IgD-negative memory B cell (primary cell): ENCODE data around the gene ALDH5A1. TPM values are rescaled to one million over a fixed set of nuclear protein-coding genes. Genes with fewer than 3 reads are reported as not detected.

Experiments
- H3K27ac Mint-ChIP-seq, 3 donors: one replicate each; pipeline ENCODE4 v1.8.0; 2020 to 2022; ENCODE audit warnings: mild to moderate bottlenecking in 3 of 3, mixed read lengths in 3 of 3, moderate library complexity in 1 of 3
- H3K27me3 Mint-ChIP-seq: one replicate; pipeline ENCODE4 v1.8.0; 2021; ENCODE audit warnings: mixed read lengths
- H3K36me3 Mint-ChIP-seq: one replicate; pipeline ENCODE4 v1.8.0; 2020; ENCODE audit warnings: mild to moderate bottlenecking, mixed read lengths
- H3K4me1 Mint-ChIP-seq, 3 donors: one replicate each; pipeline ENCODE4 v1.8.0; 2020 to 2022; ENCODE audit warnings: mixed read lengths in 3 of 3, mild to moderate bottlenecking in 1 of 3
- H3K4me3 Mint-ChIP-seq, 4 donors: one replicate each; pipeline ENCODE4 v1.8.0; 2020 to 2022; ENCODE audit warnings: mild to moderate bottlenecking in 4 of 4, mixed read lengths in 4 of 4, moderate library complexity in 3 of 4
- H3K9me3 Mint-ChIP-seq, 3 donors: one replicate each; pipeline ENCODE4 v1.8.0; 2020 to 2021; ENCODE audit warnings: mixed read lengths in 3 of 3, mild to moderate bottlenecking in 1 of 3
- polyA plus RNA-seq: library from polyadenylated mRNA; unstranded; fragments of 300-500 nt; fragmentation: Illumina TruSeq; gene quantifications from one replicate; pipeline ENCODE4 v1.2.3, GENCODE V29; 2021

ALDH5A1 gene
- 16.0 TPM for polyA plus RNA-seq

DNA sequence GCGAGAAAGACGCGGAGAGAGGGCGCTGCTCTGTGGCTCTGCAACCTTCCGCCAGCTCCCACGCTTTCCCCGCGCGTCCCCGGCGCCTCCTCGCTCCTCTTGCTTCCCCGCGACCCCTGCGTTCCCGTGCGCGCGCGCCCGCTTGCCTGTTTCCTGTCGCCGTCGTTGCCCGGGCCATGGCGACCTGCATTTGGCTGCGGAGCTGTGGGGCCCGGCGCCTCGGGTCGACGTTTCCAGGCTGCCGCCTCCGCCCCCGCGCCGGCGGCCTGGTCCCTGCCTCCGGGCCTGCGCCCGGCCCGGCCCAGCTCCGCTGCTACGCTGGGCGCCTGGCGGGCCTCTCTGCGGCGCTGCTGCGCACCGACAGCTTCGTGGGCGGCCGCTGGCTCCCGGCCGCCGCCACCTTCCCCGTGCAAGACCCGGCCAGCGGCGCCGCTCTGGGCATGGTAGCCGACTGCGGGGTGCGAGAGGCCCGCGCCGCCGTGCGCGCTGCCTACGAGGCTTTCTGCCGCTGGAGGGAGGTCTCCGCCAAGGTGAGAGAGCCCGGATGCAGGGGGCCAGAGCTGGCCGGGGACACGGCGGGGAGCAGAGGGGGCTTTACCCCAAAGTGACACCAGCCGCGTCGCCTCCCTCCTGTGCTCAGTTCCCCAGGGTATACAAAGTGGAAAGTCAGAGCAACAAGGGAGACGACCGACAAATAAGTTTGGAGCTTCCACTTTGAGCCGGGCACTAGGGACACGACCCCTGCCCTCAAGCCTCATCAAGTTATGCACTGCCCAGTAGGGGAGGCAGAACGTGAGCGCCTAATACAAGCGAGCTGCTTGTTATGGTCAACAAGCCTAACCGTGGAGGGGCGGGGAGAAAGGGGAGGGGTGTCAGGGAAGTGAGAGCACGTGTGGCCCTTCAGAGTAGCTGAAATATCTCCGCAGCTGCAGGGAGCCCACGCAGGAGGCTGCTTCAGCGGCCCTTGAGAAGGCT lies at the start of gene ALDH5A1:
TSS of gene ALDH5A1 (plus strand) at position 149 of the 975 bp plus-strand sequence. CDS start at position 177, 28 bp downstream.
- Mint-ChIP-seq H3K27ac (peak within 1 kb of the TSS; percentile 70 to 87 (median 74)), H3K4me3 (peak within 1 kb of the TSS; percentile 90 to 95 (median 93)), H3K4me1 (peaks cover 15 to 24% (median 18%) of the 10 kb centered on the region in 3 donors), H3K36me3 (peaks cover 7% of the 10 kb centered on the region), H3K27me3 (no peaks in the 10 kb centered on the region), H3K9me3 (peaks cover 0 to 8% (median 0%) of the 10 kb centered on the region in 3 donors)

DNA sequence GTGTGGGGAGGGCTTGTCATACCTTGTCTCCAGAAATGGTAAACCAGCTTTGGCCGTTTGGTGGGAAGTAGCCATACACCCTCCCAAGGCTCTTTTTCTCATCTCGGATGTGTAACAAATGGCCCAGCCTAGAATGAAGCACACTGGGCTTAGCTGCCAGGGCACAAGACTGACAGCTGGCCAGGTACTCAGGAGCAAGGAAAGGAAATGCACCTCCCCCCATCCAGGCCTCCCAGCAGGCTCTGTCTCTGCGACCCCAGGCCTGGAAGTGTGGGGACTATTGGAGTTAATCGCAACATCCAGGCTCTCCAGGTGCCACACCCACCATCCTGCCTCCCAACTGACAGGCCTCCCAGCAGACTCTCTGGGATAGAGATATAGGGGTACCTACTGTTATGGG lies 49.1 kb upstream of the ALDH5A1 start:
- peaks cover 1% of the 10 kb centered on the region for H3K36me3 Mint-ChIP-seq
- H3K27ac Mint-ChIP-seq = no peak overlapping the region
- H3K9me3 Mint-ChIP-seq = no peaks in the 10 kb centered on the region
- no peak overlapping the region for H3K4me3 Mint-ChIP-seq
- H3K27me3 Mint-ChIP-seq = no peaks in the 10 kb centered on the region
- no peaks in the 10 kb centered on the region for H3K4me1 Mint-ChIP-seq

DNA sequence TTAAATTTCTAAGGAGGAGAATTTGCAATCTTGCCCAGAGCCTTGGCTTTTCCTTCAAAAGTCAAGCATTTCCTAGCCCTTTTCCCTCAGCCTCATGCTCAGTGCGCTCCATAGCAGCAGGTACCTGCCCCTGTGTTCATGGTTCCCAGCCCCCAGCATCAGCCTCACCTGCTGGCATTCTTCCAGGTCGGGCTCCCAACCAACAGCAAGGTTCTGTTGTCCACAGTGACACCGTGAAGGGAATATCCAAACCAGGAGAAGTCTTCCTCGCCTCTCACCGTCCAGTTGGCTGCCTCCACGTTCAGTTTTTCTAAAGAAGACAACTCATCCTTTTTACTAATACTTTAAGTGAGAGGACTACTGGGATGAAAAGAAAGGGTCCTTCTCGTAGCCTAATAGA lies 48.1 kb upstream of the ALDH5A1 start:
- no peaks in the 10 kb centered on the region for H3K27me3 Mint-ChIP-seq
- no peaks in the 10 kb centered on the region for H3K4me1 Mint-ChIP-seq
- no peak overlapping the region for H3K27ac Mint-ChIP-seq
- no peaks in the 10 kb centered on the region for H3K9me3 Mint-ChIP-seq
- peaks cover 1% of the 10 kb centered on the region for H3K36me3 Mint-ChIP-seq
- H3K4me3 Mint-ChIP-seq = no peak overlapping the region

DNA sequence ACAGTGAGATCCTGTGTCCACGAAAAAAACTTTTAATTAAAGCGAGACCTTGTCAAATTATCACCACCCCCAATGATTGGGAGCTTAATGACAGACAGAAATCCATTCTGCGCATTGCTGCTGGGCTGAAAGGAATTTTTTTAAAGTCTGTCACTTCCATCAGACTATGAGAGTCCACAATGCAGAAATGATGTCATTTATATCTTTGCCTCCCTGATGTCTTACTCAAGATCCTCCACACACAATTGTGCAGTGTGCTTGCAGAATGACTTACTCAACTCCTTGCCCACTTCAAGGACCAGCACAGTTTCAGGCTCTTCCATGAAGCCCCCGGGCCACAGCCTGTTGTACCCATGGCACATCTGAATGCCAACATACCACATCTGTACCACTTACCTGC lies 46.4 kb upstream of the ALDH5A1 start:
- Mint-ChIP-seq H3K27me3 (no peaks in the 10 kb centered on the region), H3K9me3 (no peaks in the 10 kb centered on the region), H3K27ac (no peak overlapping the region), H3K36me3 (peaks cover 1% of the 10 kb centered on the region), H3K4me3 (no peak overlapping the region), H3K4me1 (no peaks in the 10 kb centered on the region)

DNA sequence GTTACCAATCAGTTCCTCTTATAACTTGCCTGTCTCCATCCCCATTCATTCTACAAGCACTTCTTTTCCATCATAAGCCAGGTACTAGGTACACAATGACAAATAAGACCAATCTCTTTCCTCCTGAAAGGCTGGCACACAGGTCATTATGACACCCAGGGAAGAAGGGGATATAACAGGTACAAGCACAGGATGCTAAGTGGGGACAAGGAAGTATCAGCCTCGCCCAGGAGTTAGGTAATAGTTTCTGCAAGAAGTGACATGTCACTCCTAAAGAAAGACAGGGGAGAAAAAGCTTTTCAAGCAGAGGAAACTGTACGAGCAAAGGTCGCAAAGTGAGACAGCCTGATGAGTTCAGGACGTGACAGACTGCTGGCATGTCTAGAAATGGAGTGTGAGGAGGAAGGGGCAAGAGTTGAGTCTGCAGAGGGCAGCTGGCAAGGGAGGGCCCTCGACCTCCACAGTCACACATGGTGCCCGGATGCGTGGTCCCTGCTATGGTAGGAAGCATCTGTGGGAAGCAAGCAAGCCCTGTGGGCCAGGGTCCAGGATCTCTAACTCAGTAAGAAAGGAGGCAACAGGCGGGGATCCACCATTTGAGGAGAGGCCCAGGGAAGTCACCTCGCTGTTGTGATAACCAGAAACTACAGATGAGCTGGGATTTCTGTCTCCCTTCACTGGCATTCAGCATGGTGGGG lies 45.8 kb upstream of the ALDH5A1 start:
- Mint-ChIP-seq H3K9me3 (no peaks in the 10 kb centered on the region), H3K27me3 (no peaks in the 10 kb centered on the region), H3K4me3 (no peak overlapping the region), H3K27ac (peak overlapping the region in 1 of 3 donors; percentile 2), H3K36me3 (no peaks in the 10 kb centered on the region), H3K4me1 (no peaks in the 10 kb centered on the region)

DNA sequence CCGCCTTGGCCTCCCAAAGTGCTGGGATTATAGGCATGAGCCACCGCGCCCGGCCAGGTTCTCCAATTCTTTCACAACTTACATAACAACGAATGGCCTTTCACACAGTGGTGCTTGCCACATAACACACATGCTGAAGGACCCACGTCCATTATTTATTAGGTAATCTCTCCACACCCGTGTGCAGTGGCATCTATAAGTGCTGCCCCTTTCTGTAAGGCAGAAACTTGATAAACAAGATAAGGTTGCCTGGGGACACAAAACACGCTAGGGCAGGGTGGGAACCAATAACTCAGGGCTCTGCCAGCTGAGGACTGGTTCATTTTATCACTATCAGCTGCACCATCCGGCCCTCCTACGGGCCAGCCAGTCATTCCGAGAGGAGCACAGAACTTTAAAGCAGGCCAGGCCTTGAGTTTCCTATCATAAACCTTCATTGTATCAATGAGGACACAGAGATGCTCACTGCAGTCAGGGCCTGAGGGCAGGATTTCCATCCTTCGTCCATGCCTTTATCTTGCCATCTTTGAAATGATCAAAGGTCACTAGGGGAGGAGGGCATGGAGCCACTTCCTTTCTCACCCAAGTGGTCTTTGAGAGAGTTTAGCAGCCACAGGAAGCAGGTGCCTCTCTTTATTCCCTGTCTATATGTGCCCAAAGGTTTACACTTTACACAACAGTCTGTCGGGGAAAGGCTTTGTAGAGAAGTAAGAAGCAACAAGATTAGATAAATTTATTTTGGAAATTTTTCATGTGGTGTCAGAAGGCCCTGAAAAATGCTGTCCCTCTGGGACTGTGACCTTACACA lies 43.0 kb upstream of the ALDH5A1 start:
- Mint-ChIP-seq H3K9me3 (no peaks in the 10 kb centered on the region), H3K4me1 (no peaks in the 10 kb centered on the region), H3K27ac (no peak overlapping the region), H3K27me3 (no peaks in the 10 kb centered on the region), H3K36me3 (no peaks in the 10 kb centered on the region), H3K4me3 (no peak overlapping the region)

DNA sequence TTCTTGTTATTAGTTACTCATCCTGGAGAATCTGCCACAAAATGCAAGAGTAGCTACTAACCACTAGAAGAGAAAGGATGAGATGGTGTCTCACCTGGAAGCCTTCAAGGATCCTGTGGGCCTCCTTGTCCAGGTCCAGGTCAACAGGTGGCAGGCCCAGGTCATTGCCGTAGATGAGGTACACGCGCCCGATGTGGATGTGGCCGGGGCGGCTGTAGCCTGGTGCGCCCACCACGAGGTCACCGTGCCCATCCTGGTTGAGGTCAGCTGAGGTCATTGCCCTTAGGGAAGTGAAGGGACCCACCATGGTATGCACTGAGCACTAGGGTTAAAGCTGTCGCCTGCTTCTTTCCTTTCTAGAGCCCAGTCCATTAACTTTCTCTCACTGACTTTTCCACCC lies 40.8 kb upstream of the ALDH5A1 start:
- H3K27me3 Mint-ChIP-seq = no peaks in the 10 kb centered on the region
- H3K27ac Mint-ChIP-seq = no peak overlapping the region
- no peaks in the 10 kb centered on the region for H3K4me1 Mint-ChIP-seq
- H3K36me3 Mint-ChIP-seq = peaks cover 2% of the 10 kb centered on the region
- no peaks in the 10 kb centered on the region for H3K9me3 Mint-ChIP-seq
- no peak overlapping the region for H3K4me3 Mint-ChIP-seq

DNA sequence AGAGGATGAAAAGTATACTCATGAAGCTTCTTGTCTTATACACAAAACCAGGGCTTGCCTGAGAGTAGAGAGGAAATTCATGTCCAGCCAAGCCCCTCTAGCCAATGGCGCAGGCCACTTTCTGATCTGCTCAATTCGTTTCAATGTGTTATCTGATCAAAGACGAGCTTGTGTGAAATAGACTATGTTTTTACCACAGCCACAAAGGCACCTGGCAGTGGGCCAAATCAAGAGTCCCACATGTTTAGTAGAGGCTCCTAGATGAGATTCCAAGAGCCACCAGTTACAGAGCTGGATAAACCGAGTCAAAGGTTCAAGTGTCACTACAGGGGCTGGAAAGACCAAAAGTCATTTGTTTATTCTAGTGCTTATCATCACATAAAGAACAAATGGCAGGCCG lies 40.3 kb upstream of the ALDH5A1 start:
- Mint-ChIP-seq H3K27ac (no peak overlapping the region), H3K4me1 (no peaks in the 10 kb centered on the region), H3K27me3 (no peaks in the 10 kb centered on the region), H3K36me3 (peaks cover 3% of the 10 kb centered on the region), H3K9me3 (no peaks in the 10 kb centered on the region), H3K4me3 (no peak overlapping the region)

DNA sequence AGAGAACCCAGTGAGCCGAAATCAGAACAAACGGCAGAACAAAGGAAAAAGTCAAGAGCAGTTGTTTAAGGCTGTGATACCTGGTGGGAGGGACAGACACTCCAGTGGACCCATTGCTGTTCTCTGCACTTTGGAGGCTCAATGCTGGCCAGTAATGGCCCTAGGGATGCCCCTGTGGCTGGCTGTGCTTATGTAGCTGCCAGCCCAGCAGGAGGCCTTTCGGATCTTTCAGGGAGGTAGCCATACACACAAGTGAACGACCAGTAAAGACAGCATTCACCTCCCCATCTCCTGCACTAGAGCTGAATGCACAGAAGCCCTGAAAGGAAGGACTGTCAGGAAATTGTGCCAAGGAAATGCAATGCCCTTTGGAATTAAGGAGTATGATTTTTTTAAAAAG lies 39.7 kb upstream of the ALDH5A1 start:
- H3K4me3 Mint-ChIP-seq = no peak overlapping the region
- no peaks in the 10 kb centered on the region for H3K4me1 Mint-ChIP-seq
- no peak overlapping the region for H3K27ac Mint-ChIP-seq
- H3K36me3 Mint-ChIP-seq = peaks cover 5% of the 10 kb centered on the region
- H3K27me3 Mint-ChIP-seq = no peaks in the 10 kb centered on the region
- H3K9me3 Mint-ChIP-seq = no peaks in the 10 kb centered on the region

DNA sequence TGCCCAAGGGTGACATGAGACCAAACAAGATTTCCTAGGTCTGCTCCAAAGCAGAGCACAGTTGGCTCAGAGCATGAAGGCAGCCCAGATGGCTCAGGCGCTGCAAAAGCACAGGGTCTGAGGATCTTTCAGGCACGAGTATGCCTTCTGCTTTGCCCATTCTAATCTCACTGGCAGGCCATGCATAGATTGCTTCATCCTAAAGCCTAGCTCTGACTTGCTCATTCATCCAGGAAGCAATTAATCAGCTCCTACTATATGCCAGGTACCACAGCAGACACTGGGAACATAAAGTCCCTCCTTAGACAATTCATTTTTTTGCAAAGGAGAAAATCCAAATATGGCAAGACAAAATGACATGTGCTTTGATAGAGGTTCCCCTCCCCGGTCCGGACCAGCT lies 36.6 kb upstream of the ALDH5A1 start:
- Mint-ChIP-seq H3K36me3 (peaks cover 8% of the 10 kb centered on the region), H3K27ac (no peak overlapping the region), H3K9me3 (no peaks in the 10 kb centered on the region), H3K4me1 (no peaks in the 10 kb centered on the region), H3K4me3 (no peak overlapping the region), H3K27me3 (no peaks in the 10 kb centered on the region)

DNA sequence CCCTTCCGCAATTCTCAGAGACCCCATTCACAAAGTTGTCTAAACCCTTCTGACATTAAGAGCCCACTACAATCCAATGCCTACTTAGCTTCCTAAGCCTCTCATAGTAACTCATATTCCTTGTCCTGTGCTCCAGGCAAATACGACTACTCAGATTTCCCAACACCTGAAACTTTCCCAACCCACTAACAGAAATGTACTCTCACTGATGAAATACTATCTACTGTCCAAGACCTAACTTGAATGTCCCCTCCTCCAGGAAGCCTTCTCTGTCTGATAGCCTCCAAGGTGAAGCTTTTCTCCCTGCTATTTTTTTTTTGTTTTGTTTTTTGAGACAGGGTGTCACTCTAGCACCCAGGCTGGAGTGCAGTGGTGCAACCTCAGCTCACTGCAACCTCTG lies 35.8 kb upstream of the ALDH5A1 start:
- no peak overlapping the region for H3K27ac Mint-ChIP-seq
- H3K36me3 Mint-ChIP-seq = peaks cover 8% of the 10 kb centered on the region
- no peaks in the 10 kb centered on the region for H3K27me3 Mint-ChIP-seq
- H3K9me3 Mint-ChIP-seq = no peaks in the 10 kb centered on the region
- H3K4me1 Mint-ChIP-seq = no peaks in the 10 kb centered on the region
- no peak overlapping the region for H3K4me3 Mint-ChIP-seq

DNA sequence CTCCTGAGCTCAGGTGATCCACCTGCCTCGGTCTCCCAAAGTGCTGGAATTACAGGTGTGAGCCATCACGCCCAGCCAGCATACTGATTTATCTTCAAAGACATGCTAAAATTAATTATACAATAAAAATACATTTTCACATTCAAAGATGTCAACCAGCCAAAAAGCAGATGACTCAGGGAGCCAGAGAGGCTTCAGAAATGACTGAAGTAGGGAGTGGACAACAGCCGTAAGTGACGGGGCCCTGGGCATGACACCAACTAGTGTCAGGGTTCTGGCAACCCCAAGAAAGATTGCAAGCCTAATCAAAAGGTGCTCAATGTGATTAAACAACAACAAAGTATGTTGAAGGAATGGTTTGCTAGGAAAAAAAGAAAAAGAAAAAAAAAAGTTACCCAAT lies 33.8 kb upstream of the ALDH5A1 start:
- Mint-ChIP-seq H3K4me3 (no peak overlapping the region), H3K27me3 (no peaks in the 10 kb centered on the region), H3K36me3 (peaks cover 9% of the 10 kb centered on the region), H3K4me1 (no peaks in the 10 kb centered on the region), H3K9me3 (no peaks in the 10 kb centered on the region), H3K27ac (no peak overlapping the region)

DNA sequence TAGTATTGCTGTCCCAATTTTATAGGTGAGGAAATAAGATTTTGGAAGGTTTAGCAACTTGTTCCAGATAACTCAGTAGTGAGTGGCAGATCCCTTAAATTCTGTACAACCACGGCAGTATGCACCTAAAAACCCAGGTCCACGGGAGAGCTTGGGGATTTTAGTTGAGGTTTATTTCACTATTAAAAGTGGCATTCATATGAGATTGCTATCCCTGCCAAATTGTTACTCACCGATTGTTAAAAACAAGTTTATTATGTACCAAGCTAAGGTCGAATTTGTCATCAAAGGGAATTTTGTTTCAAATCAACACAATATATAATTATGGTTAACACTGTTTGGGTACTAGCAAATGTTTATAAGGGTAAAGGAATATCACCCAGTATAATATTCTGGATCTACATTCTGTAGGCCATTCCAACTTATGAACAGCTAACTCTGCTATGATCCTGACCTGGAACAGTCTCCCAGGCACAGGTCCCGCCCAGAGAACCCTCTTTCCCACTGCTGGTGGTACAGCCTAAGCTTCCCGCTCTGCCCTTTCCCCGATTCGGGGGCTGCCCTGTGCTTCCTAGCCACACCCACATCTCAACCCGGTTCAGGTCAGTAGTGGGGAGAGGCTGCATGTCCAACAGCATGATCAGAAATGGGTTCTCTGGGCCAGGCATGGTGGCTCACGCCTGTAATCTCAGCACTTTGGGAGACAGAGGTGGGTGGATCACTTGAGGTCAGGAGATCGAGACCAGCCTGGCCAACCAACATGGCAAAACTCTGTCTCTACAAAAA lies 30.3 kb upstream of the ALDH5A1 start:
- Mint-ChIP-seq H3K4me3 (no peak overlapping the region), H3K9me3 (no peaks in the 10 kb centered on the region), H3K36me3 (peaks cover 11% of the 10 kb centered on the region), H3K27me3 (no peaks in the 10 kb centered on the region), H3K27ac (no peak overlapping the region), H3K4me1 (no peaks in the 10 kb centered on the region)

DNA sequence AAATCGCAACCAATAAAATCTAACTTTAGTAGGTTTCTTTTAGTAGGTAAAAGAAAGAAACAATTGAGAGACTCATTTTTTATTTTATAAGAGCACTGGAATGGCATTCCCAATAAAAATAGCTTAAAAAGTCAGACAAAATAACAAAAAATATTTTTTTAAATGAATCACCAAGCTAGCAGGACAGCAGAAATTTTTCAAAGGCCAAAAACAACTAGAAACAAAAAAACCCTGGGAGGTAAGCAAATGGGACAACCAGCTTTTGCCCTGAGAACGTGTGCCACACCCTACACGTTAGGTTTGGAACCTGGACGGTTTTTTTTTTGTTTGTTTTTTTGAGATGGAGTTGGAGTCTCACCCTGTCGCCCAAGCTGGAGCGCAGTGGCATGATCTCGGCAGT lies 25.0 kb upstream of the ALDH5A1 start:
- no peaks in the 10 kb centered on the region for H3K27me3 Mint-ChIP-seq
- no peak overlapping the region for H3K4me3 Mint-ChIP-seq
- no peak overlapping the region for H3K27ac Mint-ChIP-seq
- no peaks in the 10 kb centered on the region for H3K9me3 Mint-ChIP-seq
- H3K4me1 Mint-ChIP-seq = no peaks in the 10 kb centered on the region
- H3K36me3 Mint-ChIP-seq = peaks cover 6% of the 10 kb centered on the region
